HG02973 (cell line): ENCODE measurements around the gene PID1.

Source experiments
- ATAC-seq: cut with Tn5 transposase; IDR thresholded peaks from one replicate; pipeline ENCODE4 v1.9.1; 2021; ENCODE audit warnings: moderate library complexity; ENCODE audit not compliant: unreplicated experiment

Gene PID1

DNA sequence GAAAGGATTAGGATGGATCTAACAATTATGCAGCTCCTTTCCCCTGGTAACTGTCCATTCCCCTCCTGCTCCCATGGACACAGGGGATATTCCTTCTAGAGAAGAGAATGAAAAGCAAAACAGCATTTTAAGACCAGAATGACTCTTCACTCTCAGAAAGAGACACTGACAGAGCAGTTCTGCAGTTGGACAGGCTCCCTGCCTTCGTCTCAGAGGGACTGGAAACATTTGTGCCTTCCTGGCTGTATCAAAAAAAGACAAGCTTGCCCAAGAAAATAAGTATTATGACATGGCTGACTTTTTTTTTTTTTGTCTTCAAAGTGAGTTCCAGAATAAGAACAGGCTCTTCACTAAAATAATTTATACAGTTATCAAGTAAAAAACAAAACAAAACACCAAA, 9.5 kb downstream of the PID1 start:
- ATAC-seq, result no peak

DNA sequence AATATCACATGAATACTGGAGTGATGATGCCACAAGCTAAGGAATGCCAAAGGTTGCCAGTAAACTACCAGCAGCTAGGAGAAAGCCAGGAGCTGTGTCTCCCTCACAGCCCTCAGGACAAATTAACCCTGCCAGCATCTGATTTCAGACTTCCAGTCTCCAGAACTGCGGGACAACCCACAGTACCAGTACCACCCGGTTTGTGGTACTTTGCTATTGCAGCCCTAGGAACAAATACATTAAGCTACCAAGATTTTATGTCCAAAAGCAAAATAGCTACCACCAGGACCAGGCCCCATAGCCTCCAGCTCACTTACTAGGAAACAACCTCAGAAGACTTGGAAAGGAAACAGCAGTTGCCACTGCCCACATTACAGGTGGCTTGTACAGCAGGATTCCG, 10.0 kb downstream of the PID1 start:
- ATAC-seq, result no peak

DNA sequence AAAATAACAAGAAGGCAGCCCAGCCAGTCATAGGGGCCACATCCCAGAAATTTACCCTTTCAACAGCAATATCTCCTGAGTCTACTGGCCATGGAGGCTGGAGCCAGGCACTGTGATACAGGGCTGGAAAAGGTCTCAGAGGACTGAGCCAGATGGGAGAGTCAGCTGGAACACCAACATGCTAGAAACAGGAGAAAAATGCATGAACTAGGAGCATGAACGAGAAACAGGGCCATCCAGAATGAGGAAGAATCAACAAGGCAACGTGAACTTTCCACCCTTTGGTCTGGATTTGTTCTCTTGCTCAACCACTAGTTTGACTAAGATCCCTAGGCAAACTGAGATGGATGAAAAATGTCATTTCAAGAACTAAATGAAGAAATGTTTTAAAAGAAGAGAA, 13.1 kb downstream of the PID1 start:
- ATAC-seq, result no peak

DNA sequence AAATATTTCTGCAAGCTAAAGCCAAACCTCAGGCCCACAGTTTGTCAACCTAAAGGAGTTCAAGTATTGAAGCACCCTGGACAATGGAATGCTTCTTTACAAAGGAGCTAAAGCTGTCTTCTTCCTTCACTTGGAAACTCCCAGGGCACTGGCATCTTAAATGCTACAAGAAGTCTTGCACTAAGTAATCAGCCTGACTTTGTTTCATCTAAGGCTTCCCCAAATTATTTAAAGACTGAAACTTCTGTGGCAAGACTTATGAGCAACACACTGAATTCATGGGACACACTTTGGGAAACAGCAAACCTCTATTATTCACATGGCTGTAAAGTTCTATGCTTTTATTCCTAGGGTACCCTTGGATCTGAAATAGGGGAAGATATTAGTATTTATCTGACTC, 14.7 kb downstream of the PID1 start:
- no peak for ATAC-seq

DNA sequence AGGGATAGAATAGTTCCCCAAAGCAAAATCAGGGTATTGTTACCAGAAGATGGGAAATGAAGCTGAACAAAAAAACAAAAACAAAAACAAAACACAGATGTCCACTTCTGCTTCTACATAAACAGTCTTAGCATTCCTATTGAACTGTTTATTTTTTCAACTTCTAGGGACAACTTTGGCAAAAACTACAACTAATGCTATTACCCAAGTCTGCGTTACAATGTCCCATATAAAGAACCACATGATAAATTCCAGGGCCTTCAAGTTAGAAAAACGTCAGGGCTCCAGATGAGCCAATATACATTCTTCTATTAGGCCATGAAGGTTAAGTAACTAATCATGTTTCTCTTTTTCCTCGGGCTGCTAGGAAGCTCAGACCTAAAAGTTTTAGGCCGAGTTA, 16.9 kb downstream of the PID1 start:
- no peak for ATAC-seq

DNA sequence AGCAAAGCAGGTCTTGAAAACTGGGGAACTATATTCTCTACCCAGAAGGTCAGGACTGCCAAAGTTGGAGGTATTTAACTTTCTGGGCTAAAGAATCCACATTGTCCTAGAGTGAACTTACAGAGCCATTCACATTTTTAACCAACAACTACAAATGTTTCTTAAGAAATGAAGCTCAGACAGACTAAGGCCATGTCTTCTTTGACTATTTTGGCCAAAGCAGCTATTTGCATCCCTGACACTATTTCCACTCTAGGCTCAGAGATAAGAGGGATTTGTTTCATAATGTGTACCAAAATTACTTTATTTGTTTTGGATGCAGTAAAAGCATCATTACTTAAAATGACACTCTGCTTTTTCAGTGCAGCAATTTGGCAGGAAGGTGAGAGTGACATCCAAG, 18.1 kb downstream of the PID1 start:
- ATAC-seq, result no peak

DNA sequence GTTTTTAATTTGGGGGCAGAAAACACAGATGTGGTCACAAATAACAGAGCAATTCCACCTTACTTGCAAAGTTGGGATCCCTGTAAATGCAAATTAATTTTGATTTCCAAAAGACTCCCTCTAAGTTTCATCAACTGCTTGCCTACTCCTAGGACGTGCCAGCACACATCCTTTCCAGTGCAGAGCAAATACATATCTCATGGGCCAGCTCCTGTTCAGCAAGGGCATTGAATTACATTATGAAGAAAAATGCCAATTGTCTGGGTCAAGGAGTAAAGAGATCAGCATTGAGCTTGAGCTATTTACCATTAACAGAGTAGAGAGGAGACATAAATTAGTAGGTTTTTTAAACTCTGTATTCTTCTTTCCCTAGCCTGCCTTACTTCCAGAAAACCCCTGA, 18.8 kb downstream of the PID1 start:
- ATAC-seq, result no peak

DNA sequence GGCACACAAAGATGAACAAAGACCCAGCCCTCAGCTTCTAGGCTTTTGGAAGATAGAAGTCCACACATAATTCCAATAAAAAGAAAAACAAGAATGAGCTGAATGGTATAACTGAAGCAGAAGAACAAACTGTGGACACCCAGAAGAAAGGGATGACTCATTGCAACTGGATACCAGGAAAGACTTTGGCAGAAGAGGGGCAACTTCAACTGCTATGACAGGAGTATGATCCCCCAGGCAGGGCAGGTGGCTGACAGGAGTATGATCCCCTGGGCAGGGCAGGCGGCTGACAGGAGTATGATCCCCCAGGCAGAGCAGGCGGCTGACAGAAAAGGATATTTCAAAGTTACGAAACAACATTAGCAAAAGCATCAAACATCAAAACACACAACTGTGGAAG, 21.6 kb downstream of the PID1 start:
- ATAC-seq, result no peak

DNA sequence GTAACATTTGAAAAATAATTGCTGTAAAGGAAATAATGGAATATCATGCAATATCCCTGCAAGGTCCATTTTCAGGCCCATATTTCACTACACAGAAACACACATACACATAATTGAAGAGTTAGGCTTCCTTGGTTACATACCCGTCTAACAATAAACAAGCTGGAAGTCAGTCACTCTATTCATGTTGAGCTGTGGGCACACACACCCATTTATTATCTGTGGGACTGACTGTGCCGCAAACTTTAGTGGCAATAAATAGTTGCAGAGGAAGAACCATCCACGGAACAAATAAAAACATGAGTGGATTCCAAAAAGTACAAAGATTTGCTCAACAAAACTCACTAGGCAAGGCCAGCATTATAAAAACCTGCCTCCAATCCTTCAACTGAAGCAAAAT, 24.8 kb downstream of the PID1 start:
- no peak for ATAC-seq

DNA sequence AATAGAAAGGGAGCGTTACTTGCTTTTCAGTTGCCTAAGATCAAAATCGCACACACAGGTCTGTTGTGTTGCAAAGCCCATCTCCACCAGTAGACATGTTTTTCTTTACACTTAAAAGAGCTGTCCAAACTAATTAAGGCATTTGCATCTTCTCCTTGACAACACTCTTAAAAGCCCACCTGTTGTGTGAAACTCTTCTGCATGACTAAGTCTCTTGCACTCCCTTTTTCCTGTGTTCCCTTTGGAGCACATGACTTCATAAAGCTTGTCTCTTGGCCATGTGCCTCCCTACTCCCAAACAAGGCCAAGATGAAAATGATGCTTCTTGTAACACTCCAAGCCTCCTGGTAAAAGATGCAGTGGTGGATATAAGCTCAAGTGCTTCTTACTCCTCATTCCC, 26.1 kb downstream of the PID1 start:
- ATAC-seq, result no peak

DNA sequence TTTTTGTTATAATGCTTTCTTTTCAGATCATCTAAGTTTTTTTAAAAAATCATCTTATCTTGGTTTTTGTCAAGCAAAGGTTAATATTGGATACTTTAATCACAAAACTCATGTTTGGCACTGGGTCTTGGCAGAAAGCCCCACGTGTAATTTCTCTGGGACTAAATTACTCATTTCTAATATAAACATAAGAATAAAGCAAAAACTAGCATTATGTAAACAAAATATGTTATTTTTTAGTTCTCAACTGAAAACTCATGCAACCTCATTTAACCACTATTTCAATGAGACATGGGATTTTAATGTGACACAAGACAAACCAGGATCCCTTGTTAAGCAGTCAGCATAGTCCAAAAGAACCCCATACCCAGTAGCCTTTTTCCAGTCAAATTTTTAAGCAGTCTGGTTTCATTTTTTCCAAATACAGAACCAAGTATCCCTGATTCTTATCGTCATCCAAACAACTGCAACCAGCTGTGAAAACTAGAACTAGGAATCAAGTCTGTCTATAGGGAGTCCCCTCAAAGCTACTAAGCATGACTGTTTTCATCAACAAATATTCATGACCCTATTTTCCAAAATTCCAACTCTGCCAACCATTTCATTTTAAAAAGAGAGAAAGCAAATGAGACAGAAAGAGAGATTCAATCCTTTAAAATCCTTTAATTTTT, 27.1 kb downstream of the PID1 start:
- ATAC-seq, result no peak

DNA sequence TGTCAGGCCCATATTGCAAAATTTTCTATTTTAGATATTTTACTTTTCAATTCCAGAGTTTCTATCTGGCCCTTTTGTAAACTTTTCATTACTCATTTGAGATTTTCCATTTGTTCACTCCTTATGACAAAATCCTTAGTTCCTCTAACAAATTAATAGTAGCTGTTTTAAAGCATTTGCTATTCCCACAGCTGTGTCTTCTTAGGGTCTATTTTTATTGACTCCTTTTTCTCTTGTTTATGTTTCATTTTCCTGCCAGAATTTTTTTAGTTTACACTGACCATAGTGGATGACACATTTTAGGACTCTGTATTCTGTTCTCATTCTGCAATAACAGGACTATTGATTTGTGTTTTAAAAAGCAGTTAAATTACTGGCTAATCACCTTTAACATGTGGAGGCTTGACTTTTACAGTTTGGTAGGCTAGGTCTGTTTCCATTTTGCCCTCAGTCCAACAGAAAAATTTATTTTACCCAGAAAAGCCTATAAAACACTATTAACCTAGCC, 30.0 kb downstream of the PID1 start:
- no peak for ATAC-seq

DNA sequence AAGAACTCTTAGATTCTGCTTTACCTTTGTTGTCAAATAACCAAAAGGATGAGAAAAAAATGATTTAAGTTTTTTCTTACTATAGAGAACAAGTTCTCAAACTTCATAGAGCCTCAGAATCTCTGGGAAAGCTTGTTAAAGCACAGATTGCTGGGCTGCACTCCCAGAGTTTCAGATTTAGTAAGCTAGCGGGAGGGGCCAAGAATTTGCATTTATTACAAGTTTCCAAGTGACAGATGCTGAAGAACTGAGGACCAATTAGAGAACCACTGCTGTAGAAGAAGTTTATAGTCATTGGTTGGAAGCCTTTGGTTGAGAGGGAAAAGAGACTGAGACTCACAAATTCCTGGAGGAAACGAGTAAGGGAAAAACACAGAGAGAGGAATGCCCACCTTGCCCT, 32.1 kb downstream of the PID1 start:
- ATAC-seq, result no peak

DNA sequence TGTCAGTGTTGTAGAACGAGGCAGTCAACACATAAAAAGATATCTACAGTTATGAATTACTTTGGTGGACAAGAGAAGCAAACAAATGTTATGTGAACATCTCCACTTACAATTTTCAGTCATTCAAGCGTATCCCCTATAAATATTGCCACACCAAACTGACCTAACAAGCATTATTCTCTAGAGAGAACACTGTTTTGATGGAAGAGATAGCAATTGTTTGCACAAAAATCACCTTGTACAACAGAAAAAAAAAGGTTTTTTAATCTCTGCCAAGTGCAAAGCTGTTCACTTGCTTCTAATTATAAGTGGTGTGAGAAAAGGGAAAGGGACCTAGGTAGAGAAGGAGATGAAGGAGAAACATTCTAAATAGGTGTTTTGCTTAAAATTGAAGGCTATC, 33.8 kb downstream of the PID1 start:
- ATAC-seq, result no peak

DNA sequence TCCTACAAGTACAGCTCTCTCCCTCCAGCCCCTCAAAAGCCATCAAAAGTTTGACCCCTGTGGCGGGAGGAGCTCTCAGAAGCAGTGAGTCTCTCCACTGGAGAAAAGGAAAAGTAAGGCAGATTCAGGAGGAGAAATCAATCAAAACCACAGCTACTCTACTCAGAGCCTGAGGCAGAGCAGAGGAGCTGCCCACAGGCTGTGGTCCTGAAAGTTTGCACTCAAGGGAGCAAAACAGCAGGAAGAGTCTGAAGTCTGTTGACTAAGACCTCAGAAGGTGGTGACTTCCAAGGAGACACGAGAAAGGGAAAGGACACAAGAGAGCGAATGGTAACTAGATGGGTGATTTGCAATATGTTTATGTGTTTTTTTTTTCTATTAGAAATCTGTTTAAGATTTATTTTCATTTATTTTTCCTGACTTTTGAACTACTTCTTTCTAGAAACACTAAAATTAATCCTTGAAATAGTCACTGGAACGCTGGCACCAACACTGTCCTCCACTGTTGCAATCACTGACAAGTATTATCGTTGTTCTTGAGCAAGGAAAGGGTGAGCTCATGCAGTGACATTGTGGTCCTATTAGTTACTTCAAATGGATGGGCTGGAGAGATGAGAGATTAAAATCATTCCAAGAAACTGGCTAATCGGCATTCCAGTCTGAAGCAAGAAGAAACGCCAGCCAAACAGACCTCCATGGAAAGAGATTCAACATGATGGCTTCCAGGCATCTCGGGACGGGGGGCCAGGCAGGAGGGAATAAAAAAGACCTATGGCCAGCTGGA, 35.8 kb downstream of the PID1 start:
- no peak for ATAC-seq

DNA sequence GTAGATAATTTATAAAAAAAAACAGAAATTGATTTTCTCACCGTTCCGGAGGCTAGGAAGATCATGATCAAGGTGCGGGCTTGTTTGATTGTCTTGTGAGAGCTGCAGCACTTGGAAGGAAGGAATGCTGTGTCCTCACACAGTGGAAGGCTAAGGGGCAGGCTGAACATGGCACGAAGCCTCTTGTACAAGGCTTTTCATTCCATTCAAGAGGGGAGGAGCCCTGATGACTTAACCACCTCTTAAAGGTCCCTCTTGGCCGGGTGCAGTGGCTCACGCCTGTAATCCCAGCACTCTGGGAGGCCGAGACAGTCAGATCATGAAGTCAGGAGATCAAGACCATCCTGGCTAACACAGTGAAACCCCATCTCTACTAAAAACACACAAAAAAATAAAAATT, 39.2 kb downstream of the PID1 start:
- ATAC-seq, result no peak

DNA sequence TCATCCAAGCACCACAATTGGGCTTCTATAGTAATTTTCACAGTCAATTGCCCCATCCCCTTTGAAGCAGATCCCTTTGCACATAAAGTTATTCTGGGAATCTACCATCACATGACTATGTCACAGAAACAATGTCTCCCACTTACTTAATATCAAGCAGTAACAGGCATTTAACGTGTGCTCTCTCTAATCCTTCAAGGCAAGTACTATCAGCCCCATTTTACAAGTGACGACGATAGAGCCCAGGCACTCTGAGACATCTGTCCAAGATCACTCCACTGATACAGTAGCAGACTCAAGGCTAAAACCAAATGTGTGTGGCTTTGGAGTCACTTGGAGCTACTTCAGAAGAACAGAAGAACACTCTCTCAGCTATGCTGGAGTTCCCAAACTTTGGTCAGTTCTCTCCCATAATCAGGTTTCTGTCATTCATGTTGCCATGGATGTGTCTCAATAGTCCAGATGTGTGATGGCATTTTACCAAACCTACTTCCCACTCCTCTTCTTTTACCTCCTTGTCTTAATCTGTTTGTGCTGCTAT, 39.7 kb downstream of the PID1 start:
- no peak for ATAC-seq

DNA sequence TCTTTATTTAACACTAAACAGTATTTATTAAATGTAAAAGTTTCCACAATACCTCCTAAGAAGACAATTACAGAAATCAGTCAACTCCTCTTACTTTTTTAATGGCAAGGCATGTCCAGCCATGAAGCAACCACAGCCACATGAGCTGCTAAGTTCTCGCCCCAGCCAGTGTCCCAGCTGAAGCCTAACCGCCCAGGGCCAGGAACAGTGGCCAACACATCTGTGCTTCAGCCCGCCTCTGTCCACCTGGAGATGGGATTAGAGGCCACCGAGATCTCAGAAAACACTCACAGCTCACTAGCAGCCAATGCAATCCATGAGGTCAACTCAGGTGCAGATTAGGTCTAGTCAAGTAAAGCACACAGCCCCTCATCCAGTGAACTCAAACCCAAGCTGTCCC, 40.2 kb downstream of the PID1 start:
- ATAC-seq, result no peak

DNA sequence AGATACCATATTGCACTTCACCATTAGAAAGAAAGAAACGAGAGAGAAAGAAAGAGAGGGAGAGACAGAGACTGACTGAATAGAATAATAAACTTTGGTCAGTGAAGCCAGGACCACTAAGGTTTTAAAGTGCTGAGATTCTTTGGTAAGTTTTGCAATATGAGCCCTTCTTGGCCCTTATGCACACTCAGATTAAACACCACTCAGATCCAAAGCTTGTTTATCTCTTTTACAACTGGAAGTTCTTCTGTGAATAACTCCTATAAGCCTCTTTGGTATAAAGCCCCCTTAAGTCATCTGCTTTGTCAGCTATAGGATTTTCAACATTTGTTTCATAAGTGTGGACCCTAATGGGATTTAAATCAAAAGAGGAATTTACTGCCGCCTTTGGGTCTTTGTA, 40.8 kb downstream of the PID1 start:
- ATAC-seq, result no peak

DNA sequence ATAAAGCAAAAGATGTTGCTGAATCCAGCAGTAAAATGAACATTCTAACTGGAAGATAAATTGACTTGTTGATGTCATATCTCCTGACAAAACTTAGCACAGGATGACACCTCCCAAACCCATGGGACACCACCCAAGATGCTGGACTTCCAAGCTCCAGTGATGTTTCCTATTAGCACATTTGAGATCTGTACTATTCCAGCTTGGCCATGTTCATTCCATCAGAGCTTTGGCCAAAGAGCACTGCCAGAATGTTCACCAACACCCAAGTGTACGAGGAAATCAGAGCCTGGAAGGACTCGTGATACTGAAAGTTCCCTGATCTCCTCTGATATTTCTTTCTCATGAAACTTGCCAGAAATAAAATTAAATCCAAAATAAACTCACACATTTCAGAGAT, 44.7 kb downstream of the PID1 start:
- ATAC-seq, result no peak

DNA sequence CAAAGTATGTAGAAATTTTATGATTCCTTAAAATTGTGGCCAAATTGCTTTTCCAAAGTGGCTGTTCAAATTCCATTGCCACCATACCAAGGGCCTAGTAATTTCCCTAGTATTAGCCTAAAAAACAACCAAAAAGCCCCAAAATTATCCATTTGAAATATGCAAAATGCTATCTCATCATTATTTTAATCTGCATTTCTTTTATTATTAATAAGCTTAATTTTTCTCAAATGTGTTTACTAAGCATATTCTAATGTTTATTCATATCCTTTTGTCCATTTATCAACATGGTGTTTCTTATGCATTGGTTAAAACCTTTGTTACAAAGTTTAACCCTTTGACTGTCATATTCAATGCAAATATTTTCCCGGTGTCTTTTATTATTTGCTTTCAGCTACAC, 48.0 kb downstream of the PID1 start:
- no peak for ATAC-seq

DNA sequence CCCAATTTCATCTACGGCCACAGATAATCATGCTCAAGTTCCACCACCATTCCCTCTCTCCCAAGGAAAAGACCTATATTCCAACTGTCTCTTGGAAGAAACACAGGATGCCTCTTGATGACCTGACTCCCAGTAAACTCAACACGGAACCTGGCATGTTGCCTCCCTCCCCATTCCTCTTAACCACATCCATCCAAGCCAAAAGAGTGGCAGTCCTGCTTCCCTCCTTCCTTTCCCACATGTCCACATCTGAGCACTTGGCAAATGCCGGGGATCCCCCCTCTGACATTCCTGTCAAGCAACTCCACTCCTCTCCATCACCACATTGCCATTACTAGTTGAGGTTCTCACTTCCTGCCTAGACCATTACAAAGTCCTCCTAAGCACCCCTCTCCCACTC, 49.4 kb downstream of the PID1 start:
- no peak for ATAC-seq
